ENCODE results near the gene OXT.
"Not testable (repeated sequence)": the region's sequence is repeated elsewhere in the genome, so short reads cannot be mapped to it uniquely, and the experiment has no call there.

The OXT gene

DNA sequence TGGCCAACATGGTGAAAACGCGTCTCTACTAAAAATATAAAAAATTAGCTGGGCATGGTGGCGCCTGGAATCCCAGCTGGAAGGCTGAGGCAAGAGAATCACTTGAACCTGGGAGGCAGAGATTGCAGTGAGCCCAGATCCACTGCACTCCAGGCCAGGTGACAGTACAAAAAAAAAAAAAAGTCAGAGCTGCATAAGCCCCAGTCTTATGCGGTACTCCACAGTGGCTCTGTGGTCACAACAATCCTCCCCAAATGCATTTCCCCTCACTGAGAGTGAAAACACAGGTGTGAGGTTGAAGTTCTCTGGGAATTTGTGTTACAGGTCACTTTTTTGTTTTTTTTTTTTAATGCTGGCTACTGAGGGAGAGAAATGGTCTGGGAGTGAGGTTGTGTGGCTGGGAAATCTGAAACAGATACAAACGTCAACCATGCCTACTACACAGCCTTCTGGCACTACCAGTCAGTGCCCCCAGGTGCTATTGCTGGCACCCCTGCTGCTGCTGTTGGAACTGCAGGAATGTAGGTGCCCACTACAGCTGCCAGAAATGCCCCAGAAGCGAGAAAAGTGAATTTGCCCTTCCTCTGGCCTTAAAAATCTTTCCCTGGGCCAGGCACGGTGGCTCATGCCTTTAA lies 19.9 kb upstream of the OXT start:
- DNase-seq, result no peak

- no peak for DNase-seq
Observed at GRCh38 chr20:3059489-3059888, 11.9 kb upstream of the OXT start.

DNA sequence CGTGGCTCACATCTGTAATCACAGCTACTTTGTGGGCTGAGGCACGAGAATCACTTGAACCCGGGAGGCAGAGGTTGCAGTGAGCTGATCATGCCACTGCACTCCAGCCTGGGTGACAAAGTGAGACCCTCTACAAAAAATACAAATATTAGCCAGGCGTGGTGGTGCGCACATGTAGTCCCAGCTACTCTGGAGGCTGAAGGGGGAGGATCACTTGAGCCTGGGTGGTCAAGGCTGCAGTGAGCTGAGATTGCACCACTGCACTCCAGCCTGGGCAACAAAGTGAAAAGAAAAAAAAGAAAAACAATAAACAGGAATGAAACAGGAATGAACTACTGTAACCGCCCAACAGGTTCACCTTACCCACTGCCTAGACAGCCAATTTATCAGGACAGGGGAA lies 7.3 kb upstream of the OXT start:
- DNase-seq, result not testable (repeated sequence)

DNA sequence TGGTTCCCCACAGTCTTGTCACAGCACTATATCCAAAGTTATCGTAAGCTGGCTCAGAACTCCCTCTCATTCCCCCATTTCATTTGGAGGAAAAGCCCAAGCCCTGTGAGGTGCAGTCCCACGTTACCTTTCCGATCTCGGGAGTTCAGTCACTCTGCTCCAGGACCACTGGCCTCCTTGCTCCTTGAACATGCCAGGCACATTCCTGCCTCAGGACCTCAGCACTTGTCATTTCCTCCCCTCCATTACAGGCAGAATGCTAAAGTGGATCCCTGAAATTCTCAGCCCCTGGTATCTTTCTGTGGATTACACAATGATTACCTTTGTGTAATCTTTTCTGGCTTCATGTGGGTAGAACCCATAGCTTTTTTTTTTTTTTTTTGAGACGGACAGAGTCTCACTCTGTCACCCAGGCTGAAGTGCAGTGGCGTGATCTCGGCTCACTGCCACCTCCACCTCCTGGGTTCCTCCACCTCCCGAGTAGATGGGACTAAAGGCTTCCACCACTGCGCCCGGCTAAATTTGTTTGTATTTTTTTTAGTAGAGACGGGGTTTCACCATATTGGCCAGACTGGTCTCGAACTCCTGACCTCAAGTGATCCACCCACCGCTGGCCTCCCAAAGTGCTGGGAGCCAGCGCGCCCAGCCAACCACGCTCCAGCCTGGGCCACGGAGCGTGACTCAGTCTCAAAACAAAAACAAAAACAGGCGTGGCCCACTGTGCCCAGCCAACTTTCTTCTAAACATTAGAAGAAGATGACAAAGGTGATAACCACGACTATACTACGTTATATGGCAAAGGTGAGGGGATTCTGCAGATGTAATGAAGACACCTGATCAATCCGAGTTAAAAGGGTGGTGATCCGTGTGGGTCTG lies 4.0 kb upstream of the OXT start:
- DNase-seq, result no peak

- DNase-seq, result no peak
Observed at GRCh38 chr20:3068075-3068474, 3.3 kb upstream of the OXT start.

GRCh38 chr20:3068986-3069900 lies 2.2 kb upstream of the OXT start:
- DNase-seq, result no peak

- DNase-seq, result no peak
Observed at GRCh38 chr20:3070725-3071124, 695 bp upstream of the OXT start.

GRCh38 chr20:3071266-3071609 lies 182 bp upstream of the OXT start:
- no peak for DNase-seq

DNA sequence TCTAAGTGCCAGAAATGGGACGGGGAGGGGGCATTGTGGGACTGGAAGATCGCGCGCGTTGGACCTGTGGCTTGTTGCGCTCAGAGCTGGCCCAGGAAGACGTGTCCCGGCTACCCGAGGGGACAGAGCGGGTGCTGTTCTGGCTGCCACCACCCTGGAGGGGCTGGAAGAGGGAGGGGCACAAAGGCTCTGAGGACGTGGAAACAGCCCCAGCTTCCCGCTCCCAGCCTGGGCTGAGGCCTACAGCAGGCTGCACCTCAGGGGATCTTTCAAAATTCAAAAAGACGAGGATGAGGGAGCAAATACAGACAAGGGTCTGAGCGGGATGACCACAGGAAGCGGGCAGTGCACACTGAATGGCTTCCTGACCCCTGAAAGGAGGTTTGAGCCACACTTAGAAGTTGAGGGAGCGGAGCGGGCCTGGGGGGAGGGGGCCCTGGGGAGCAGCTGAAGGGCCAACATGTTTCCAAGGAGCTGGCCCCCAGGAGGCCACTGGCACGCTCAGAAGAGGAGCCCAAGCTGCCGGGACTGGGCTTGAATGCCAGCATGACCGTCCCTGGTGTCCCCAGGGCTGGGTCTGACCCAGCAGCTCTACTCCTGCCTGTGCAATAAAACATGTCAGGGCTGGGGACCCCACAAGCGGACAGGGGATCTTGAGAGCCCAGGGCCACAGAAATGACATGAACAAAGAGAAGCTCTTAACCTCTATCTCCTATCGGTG lies 1.3 kb downstream of the OXT start:
- no peak for DNase-seq

GRCh38 chr20:3073251-3073643 lies 1.8 kb downstream of the OXT start:
- not testable (repeated sequence) for DNase-seq

DNA sequence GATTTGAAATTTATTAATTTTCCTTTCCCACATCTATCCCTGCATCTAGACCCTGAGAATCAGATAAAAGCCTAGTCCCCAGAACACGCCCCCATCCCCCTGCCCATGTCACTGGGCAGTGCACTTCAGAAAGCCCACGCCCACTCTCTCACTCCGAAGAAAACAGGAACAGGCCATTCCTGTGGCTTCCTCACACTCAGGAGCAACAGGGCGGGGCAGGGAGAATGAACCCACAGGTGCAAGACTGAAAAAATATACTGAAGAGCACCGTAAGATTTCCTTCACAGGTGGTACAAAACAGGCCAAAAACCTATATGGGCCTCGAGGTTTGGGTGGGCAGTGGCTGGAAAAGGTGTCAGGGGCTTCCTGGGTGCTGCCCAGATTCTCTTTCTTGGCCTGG lies 3.4 kb downstream of the OXT start:
- no peak for DNase-seq

GRCh38 chr20:3075315-3075714 lies 3.9 kb downstream of the OXT start:
- DNase-seq, result not testable (repeated sequence)

GRCh38 chr20:3077618-3078134 lies 6.3 kb downstream of the OXT start:
- no peak for DNase-seq

DNA sequence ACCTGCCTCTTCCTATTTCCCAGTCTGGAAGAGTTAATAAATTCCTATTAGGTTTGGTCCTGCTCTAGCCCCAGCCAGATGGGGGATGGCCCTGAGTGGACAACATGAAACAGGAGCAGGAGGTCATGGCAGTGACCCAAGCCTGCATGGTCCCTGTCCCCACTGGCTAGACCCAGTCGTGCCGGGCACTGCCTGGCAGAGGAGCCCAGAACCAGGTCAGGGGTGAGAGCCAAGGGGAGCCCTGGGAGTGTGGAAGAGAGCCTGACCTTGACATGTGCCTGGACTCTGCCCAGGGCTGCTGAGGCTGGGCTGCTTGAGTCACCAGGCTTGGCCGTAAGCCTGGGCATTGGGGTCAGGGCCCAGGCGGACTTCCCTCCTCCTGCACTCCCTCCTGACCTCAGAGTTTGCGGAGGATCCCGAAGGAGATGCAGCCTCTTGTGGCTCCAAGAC lies 9.5 kb downstream of the OXT start:
- no peak for DNase-seq

DNA sequence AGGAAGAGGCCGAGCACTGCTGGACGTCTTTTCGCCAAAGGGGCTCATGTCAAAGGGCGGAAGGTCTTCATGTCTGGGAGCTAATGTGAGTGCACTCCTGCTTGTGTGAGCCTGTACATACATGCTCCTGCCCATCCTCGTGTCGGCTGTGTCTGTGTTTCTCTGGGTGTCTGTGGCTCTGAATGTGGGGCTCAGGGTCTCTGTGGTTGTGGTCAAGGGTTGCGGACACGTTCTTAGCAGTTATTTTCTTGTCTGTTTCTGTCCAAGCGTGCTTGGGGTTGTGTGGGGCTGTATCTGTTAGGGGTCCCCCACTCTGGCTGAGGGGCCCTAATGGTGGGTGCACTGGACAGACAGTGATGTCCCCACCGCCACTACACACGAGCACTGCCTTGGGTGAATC lies 10.2 kb downstream of the OXT start:
- no peak for DNase-seq

- no peak for DNase-seq
Observed at GRCh38 chr20:3082306-3082951, 11.0 kb downstream of the OXT start.

GRCh38 chr20:3082955-3083952 lies 11.8 kb downstream of the OXT start:
- DNase-seq, result no peak

- no peak for DNase-seq
Observed at GRCh38 chr20:3084283-3084985, 13.0 kb downstream of the OXT start, which contains the start of gene AVP. Gene AVP (minus strand): TSS chr20:3084724. CDS start chr20:3084674, 50 bp downstream.

DNA sequence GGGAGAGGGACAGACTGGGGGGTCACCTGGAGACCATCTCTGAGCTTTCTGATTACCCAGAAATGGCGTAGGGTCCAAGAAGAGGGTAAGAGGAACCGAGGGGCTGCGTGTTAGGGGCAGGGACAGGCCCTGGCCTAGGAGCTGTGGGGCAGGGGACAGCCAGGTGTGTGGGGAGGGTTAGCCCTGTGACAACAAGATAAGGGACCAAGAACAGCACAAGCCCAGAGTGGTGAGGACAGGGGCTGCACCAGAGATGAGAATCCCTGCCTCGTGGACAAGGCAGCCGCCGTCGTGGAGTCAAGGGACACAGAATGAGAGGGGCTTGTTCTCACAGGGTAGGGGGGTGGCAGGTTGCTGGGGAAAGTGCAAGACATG lies 13.6 kb downstream of the OXT start:
- no peak for DNase-seq

DNA sequence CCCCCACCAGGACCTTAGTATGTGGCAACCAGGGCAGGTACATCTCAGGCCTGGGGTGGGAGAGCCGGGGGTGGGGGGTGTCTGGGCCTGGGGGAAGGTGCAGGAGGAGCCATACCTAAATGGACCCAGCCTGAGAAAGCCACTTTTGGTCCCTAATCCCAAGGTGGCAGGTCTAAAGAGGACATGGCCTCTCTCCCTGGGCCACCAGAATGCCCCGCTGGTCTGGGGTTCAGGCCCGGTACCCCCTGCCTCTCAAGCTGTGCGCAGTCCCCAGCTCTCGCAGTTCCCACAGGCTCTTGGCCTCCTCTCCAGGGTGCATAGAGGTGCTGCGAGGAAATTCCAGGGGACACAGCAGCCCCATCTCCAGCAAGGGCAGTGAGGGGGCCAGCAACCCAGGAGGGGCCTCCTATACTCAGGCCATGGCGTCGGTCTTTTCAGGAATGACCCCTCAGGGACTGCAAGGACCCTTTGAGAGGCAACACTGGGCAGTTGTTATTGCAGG lies 14.2 kb downstream of the OXT start:
- no peak for DNase-seq
